ENCODE results near the gene PHEX.

DNA sequence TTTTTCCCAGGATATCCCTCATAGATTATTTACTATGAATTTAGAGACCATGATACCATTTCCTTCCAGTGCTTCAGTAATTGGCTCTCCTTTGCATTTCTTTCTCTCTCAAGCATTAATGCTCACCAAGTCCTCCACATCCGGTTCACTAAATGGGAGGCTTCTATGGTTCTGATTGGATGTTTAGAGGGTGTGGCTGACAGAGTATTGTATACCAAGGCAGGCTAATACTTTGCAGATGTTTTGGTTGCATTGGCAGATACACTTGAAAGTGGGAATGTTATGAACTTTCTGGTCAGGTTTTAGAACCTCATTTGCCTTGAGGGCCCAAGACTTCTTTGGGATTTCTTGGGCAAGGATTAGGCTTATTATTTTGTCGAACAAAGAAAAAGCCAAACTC, 264.7 kb downstream of the PHEX start:
- TF ChIP-seq CTCF (IDR thresholded peaks at IDR 0.05) (no peak), POLR2A (IDR thresholded peaks at IDR 0.05) (no peak)
